ENCODE measurements around the gene C16orf92. TPM values are rescaled to one million over a fixed set of nuclear protein-coding genes. Genes with fewer than 3 reads are reported as not detected.

Gene C16orf92
- total and polyA plus RNA-seq, 2 donors from 2014 or later = not detected

DNA sequence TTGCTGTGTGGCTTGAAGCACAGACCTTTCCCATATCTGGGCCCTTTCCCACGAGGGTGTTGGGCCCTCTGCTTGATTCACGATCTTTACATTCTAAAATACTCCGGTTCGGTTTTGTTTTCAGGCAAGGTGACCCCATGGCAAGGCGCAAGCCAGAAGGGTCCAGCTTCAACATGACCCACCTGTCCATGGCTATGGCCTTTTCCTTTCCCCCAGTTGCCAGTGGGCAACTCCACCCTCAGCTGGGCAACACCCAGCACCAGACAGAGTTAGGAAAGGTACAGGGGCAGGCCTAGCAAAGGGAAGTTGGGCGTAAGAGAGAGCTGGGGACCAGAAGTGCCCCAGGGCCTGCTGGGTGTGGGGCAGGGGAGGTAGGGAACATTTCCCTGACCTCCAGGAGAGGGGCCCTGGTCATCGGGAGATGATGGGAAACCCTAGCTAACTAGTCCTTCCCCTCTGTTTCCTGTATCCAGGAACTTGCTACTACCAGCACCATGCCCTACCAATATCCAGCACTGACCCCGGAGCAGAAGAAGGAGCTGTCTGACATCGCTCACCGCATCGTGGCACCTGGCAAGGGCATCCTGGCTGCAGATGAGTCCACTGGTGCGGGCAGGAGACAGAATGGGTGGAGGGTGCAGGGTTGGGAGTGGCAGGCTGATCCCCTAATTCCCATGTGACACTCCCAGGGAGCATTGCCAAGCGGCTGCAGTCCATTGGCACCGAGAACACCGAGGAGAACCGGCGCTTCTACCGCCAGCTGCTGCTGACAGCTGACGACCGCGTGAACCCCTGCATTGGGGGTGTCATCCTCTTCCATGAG lies 44.0 kb downstream of the C16orf92 start:
- TF ChIP-seq, protein P1, sequence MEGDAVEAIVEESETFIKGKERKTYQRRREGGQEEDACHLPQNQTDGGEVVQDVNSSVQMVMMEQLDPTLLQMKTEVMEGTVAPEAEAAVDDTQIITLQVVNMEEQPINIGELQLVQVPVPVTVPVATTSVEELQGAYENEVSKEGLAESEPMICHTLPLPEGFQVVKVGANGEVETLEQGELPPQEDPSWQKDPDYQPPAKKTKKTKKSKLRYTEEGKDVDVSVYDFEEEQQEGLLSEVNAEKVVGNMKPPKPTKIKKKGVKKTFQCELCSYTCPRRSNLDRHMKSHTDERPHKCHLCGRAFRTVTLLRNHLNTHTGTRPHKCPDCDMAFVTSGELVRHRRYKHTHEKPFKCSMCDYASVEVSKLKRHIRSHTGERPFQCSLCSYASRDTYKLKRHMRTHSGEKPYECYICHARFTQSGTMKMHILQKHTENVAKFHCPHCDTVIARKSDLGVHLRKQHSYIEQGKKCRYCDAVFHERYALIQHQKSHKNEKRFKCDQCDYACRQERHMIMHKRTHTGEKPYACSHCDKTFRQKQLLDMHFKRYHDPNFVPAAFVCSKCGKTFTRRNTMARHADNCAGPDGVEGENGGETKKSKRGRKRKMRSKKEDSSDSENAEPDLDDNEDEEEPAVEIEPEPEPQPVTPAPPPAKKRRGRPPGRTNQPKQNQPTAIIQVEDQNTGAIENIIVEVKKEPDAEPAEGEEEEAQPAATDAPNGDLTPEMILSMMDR (IDR thresholded peaks at IDR 0.05; ENCODE audit: borderline replicate concordance, extremely low read depth, insufficient read depth) = no peak
- Histone ChIP-seq H3K27me3 (ENCODE audit: control insufficient read depth, insufficient read depth, low read length) (no peaks in the 10 kb centered on the region), H3K36me3 (ENCODE audit: control insufficient read depth in 2 of 3, insufficient read depth in 3 of 3, low read length in 3 of 3) (peaks cover 11 to 51% (median 34%) of the 10 kb centered on the region in 3 donors), H3K9me3 (ENCODE audit: control insufficient read depth in 2 of 3, insufficient read depth in 1 of 3, low read length in 3 of 3) (no peaks in the 10 kb centered on the region), H3K27ac (ENCODE audit: low read depth in 2 of 2, low read length in 2 of 2) (peak overlapping the region; percentile 99), H3K4me3 (ENCODE audit: low read length in 3 of 3) (peak overlapping the region; percentile 64 to 91 (median 79)), H3K4me1 (ENCODE audit: control insufficient read depth in 2 of 3, insufficient read depth in 2 of 3, low read depth in 1 of 3, low read length in 3 of 3) (peaks cover 0 to 42% (median 18%) of the 10 kb centered on the region in 3 donors), H3K9ac (ENCODE audit: low read length in 3 of 3) (peak overlapping the region; percentile 26 to 97 (median 95))
- intact Hi-C loops (cut with DNase I) = no loop called here
- no peak for DNase-seq
- FAIRE-seq = no peak

DNA sequence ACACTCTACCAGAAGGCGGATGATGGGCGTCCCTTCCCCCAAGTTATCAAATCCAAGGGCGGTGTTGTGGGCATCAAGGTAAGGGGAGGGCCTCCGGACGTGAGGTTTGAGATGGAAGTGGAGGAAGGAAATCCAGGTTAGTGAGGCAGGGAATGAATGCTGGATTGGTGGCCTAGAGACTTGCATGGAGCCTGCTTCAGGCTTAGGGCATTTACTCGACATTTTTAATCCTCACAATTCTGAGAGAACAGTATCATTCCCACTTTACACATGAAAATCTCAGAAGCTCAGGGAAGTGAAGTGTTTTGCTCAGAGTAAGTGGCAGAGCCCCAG lies 44.6 kb downstream of the C16orf92 start:
- TF ChIP-seq, protein P1 (IDR thresholded peaks at IDR 0.05; ENCODE audit: borderline replicate concordance, extremely low read depth, insufficient read depth) = no peak
- Histone ChIP-seq H3K4me1 (ENCODE audit: control insufficient read depth in 2 of 3, insufficient read depth in 2 of 3, low read depth in 1 of 3, low read length in 3 of 3) (peaks cover 0 to 42% (median 18%) of the 10 kb centered on the region in 3 donors), H3K9ac (ENCODE audit: low read length in 3 of 3) (peak overlapping the region in 1 of 3 donors; percentile 97), H3K36me3 (ENCODE audit: control insufficient read depth in 2 of 3, insufficient read depth in 3 of 3, low read length in 3 of 3) (peaks cover 11 to 52% (median 34%) of the 10 kb centered on the region in 3 donors), H3K4me3 (ENCODE audit: low read length in 3 of 3) (peak overlapping the region in 2 of 3 donors; percentile 64 to 91), H3K27me3 (ENCODE audit: control insufficient read depth, insufficient read depth, low read length) (no peaks in the 10 kb centered on the region), H3K9me3 (ENCODE audit: control insufficient read depth in 2 of 3, insufficient read depth in 1 of 3, low read length in 3 of 3) (no peaks in the 10 kb centered on the region), H3K27ac (ENCODE audit: low read depth in 2 of 2, low read length in 2 of 2) (peak overlapping the region in 1 of 2 donors; percentile 99)
- FAIRE-seq (no peak), DNase-seq (no peak)
- intact Hi-C loops (cut with DNase I) = no loop called here

- Histone ChIP-seq H3K4me1 (ENCODE audit: control insufficient read depth in 2 of 3, insufficient read depth in 2 of 3, low read depth in 1 of 3, low read length in 3 of 3) (peaks cover 0 to 39% (median 16%) of the 10 kb centered on the region in 3 donors), H3K4me3 (ENCODE audit: low read length in 3 of 3) (peak overlapping the region in 1 of 3 donors; percentile 8), H3K36me3 (ENCODE audit: control insufficient read depth in 2 of 3, insufficient read depth in 3 of 3, low read length in 3 of 3) (peaks cover 11 to 52% (median 34%) of the 10 kb centered on the region in 3 donors), H3K27ac (ENCODE audit: low read depth in 2 of 2, low read length in 2 of 2) (peak overlapping the region in 1 of 2 donors; percentile 32), H3K9ac (ENCODE audit: low read length in 3 of 3) (peak overlapping the region in 1 of 3 donors; percentile 42), H3K27me3 (ENCODE audit: control insufficient read depth, insufficient read depth, low read length) (no peaks in the 10 kb centered on the region), H3K9me3 (ENCODE audit: control insufficient read depth in 2 of 3, insufficient read depth in 1 of 3, low read length in 3 of 3) (no peaks in the 10 kb centered on the region)
- DNase-seq (no peak), FAIRE-seq (no peak)
- intact Hi-C loops (cut with DNase I) = no loop called here
- TF ChIP-seq, protein P1 (IDR thresholded peaks at IDR 0.05; ENCODE audit: borderline replicate concordance, extremely low read depth, insufficient read depth) = no peak
These were observed 45.3 kb downstream of the C16orf92 start for GRCh38 chr16:30068333-30068732.

All from kidney (tissue), 14 donors.